GM19239 (cell line): ENCODE measurements around the gene EFS.

Experiments used
- DNase-seq: peaks from one replicate; pipeline ENCODE4 v3.0.0; 2011; ENCODE audit warnings: low spot score; ENCODE audit not compliant: insufficient read length
- FAIRE-seq: peaks from 2 replicates; lab custom pipeline; 2011; peaks lifted over from hg19 to GRCh38; lab: Jason Lieb, UNC

EFS gene

DNA sequence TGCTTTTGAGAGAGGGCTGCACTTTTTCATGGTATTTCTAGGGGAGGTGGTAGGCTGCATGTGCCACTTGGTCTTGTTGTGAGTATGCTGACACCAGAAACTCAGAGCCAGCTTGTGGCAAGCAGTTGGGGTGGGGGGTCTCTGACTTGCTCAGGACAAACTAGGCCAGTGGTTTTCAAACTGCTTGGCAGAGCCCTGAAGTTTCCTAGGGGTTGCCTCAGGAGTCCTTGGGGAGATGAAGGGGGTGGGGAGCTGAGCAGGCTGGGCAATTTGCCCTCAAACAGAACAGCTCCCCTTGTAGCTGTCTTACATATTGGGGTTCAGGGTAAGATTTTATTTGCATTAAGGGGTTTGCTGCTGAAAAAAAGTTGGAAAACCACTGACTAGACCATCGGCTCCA lies 54.4 kb downstream of the EFS start:
- no peak for FAIRE-seq
- DNase-seq = no peak

DNA sequence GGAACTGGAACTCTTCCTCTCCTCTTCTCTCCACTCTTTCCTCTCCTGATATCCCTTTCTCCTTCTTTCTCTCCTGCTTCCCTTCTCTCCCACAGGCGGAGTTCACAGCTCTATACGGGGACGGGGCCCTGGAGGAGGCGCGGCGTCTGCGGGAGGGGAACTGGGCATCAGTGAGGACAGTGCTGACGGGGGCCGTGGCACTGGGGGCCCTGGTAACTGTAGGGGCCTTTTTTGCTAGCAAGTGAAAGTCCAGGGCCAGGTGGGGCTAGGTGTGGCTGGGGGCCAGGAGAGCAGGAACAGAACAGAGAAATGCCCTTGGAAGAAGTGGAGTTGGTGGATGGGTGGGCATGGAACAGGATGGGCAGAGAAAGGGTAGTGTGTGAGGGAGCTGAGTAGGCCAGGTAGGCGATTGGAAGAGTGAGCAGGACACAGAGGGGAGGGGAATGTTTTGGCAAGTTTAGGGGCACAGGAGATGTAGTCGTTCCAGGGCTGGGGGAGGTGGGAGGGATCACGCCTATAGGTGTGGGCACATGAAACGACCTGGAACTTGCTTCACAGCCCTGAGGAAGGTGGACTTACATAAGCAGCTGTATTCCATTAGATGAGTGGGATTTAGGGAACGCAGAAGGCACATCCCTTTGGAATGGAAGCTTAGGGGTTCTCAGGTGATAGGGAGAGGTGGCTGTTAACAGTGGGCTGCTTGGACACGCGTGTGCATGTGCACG lies 56.1 kb downstream of the EFS start:
- no peak for FAIRE-seq
- no peak for DNase-seq

DNA sequence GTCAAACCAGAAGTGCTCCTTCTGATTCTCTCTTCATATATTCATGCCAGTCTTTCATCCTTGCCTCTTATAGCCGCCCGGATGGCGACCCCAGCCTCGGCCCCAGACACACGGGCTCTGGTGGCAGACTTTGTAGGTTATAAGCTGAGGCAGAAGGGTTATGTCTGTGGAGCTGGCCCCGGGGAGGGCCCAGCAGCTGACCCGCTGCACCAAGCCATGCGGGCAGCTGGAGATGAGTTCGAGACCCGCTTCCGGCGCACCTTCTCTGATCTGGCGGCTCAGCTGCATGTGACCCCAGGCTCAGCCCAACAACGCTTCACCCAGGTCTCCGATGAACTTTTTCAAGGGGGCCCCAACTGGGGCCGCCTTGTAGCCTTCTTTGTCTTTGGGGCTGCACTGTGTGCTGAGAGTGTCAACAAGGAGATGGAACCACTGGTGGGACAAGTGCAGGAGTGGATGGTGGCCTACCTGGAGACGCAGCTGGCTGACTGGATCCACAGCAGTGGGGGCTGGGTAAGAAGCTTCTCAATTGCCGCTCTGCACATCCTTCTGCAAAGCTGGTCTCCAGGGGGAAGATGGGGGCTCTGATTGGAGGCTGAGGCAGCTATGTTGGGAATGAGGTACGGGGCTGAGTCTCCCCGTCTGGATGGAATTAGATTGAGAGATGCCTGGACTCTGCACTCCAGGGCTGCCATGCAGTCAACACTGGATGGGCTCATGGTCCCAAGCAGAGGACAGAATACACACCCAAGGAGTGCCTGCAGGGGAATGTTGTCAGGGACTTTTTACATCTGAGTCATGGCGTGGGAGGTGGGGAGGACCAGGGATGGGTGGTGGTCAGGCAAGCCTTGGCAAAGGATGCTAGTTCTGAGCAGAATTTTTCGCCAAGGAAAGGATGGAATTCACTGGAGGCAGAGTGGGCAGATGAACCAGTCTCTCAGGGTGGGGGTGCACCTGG lies 57.0 kb downstream of the EFS start:
- DNase-seq (no peak), FAIRE-seq (no peak)

DNA sequence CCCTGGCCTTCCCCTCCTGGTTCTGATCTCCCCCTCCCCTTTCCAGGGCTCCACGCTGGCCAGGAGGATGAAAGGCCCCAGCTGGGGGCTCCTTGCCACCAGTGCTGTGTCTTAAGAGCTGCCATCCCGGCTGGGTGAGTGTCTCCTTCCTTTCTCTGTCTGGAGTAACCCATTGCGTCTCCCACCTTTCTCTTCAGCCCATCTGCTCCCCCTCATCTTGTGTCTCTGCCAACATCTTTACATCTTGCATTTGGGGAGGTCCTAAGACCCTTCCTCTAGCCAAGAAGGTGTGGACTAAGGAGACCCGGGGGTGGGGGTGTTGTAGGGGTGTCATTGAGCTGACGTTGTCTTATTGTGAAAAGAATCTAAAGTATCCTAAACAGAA lies 57.8 kb downstream of the EFS start:
- DNase-seq = no peak
- FAIRE-seq = no peak

DNA sequence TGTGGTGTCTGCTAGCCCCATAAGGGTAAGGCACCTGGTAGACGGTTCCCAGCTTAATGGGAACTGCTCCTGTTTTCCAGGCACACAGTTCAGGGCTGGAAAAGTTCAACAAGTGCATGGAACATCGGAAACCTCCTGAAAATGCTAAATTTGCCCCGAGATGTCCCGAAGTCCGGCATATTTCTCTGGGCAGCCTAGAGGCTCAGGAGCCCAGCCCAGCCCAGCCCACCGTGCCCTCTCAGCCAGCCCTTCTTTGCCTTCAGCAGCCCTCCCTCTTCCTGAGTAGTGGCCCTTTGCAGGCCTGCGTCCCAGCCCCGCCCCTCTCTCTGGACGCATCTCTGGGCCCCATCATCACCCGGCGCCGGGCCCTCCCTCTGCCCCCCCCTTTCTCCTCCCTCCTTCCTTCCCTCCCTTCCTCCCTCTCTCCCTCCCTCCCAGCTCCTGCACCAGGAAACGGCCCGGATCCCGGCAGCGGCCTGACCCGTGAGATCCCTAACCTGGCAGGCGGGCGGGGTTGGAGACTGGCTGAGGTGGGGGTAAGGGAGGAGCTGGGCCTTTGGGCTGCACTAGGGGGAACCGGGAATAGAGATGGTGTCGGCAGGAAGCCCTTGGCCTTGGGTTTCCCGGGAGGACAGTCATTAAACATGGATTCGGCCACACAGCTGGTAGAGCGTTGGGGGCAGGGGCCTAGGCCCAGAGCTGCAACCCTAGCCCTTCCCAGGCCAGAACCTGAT lies 58.4 kb downstream of the EFS start, which contains the start of gene BCL2L2:
Gene BCL2L2 (plus strand): TSS at position 422 of the 734 bp plus-strand sequence. CDS start 935 bp downstream, outside the sequence.
- DNase-seq = peak; percentile 53
- peak; percentile 74 for FAIRE-seq
